ENCODE measurements around the gene TNNI3.

TNNI3 gene

GRCh38 chr19:55181740-55182139 lies 24.2 kb upstream of the TNNI3 start:
- Histone ChIP-seq H2AK5ac (ENCODE audit: low read length) (no peak overlapping the region), H4K5ac (ENCODE audit: low read length) (no peak overlapping the region), H3K27ac (ENCODE audit: low read depth, low read length) (no peak overlapping the region), H3K56ac (ENCODE audit: low read length) (no peak overlapping the region), H3K79me2 (ENCODE audit: control insufficient read depth, insufficient read depth, low read length) (no peaks in the 10 kb centered on the region), H3K4ac (ENCODE audit: low read depth, low read length) (no peak overlapping the region), H2BK5ac (ENCODE audit: low read length) (no peak overlapping the region), H3K4me1 (ENCODE audit: control insufficient read depth, low read depth, low read length) (no peaks in the 10 kb centered on the region), H3K18ac (ENCODE audit: low read length) (no peak overlapping the region), H3K4me3 (ENCODE audit: low read length) (no peak overlapping the region), H3K9ac (ENCODE audit: low read length) (no peak overlapping the region), H3K27me3 (ENCODE audit: insufficient read depth, low read length, poor library complexity) (no peaks in the 10 kb centered on the region), H3K36me3 (ENCODE audit: control insufficient read depth, insufficient read depth, low read length) (no peaks in the 10 kb centered on the region), H4K8ac (ENCODE audit: low read depth, low read length) (no peak overlapping the region), H3K4me2 (ENCODE audit: low read length) (no peak overlapping the region), H3K23ac (ENCODE audit: low read length) (no peak overlapping the region), H2BK15ac (replicated peaks; ENCODE audit: low read depth) (no peak overlapping the region), H3K79me1 (ENCODE audit: low read length) (no peaks in the 10 kb centered on the region), H2BK120ac (ENCODE audit: low read depth, low read length) (no peak overlapping the region)
- DNase-seq: no peak
- no CpG with 5 or more reads among the region's 20 CpGs for WGBS (ENCODE audit: extremely low coverage, insufficient coverage, low lambda C conversion rate)

GRCh38 chr19:55179606-55180484 lies 22.3 kb upstream of the TNNI3 start, which contains the start of gene SYT5:
Gene SYT5 (minus strand): TSS chr19:55180289. CDS start chr19:55179041, 1,248 bp downstream.
- Histone ChIP-seq H3K27me3 (ENCODE audit: insufficient read depth, low read length, poor library complexity) (no peaks in the 10 kb centered on the region), H3K36me3 (ENCODE audit: control insufficient read depth, insufficient read depth, low read length) (no peaks in the 10 kb centered on the region), H3K4me2 (ENCODE audit: low read length) (peak within 1 kb of the TSS; percentile 77), H3K79me1 (ENCODE audit: low read length) (no peaks in the 10 kb centered on the region), H3K18ac (ENCODE audit: low read length) (no peak within 1 kb of the TSS), H4K8ac (ENCODE audit: low read depth, low read length) (no peak within 1 kb of the TSS), H2AK5ac (ENCODE audit: low read length) (no peak within 1 kb of the TSS), H2BK15ac (replicated peaks; ENCODE audit: low read depth) (no peak within 1 kb of the TSS), H3K4me1 (ENCODE audit: control insufficient read depth, low read depth, low read length) (no peaks in the 10 kb centered on the region), H3K27ac (ENCODE audit: low read depth, low read length) (no peak within 1 kb of the TSS), H3K9ac (ENCODE audit: low read length) (no peak within 1 kb of the TSS), H4K5ac (ENCODE audit: low read length) (no peak within 1 kb of the TSS), H2BK120ac (ENCODE audit: low read depth, low read length) (no peak within 1 kb of the TSS), H3K79me2 (ENCODE audit: control insufficient read depth, insufficient read depth, low read length) (no peaks in the 10 kb centered on the region), H3K56ac (ENCODE audit: low read length) (no peak within 1 kb of the TSS), H3K4me3 (ENCODE audit: low read length) (no peak within 1 kb of the TSS), H3K23ac (ENCODE audit: low read length) (no peak within 1 kb of the TSS), H2BK5ac (ENCODE audit: low read length) (no peak within 1 kb of the TSS), H3K4ac (ENCODE audit: low read depth, low read length) (no peak within 1 kb of the TSS)
- peak; percentile 55 for DNase-seq
- WGBS (ENCODE audit: extremely low coverage, insufficient coverage, low lambda C conversion rate): no CpG with 5 or more reads among the region's 68 CpGs

DNA sequence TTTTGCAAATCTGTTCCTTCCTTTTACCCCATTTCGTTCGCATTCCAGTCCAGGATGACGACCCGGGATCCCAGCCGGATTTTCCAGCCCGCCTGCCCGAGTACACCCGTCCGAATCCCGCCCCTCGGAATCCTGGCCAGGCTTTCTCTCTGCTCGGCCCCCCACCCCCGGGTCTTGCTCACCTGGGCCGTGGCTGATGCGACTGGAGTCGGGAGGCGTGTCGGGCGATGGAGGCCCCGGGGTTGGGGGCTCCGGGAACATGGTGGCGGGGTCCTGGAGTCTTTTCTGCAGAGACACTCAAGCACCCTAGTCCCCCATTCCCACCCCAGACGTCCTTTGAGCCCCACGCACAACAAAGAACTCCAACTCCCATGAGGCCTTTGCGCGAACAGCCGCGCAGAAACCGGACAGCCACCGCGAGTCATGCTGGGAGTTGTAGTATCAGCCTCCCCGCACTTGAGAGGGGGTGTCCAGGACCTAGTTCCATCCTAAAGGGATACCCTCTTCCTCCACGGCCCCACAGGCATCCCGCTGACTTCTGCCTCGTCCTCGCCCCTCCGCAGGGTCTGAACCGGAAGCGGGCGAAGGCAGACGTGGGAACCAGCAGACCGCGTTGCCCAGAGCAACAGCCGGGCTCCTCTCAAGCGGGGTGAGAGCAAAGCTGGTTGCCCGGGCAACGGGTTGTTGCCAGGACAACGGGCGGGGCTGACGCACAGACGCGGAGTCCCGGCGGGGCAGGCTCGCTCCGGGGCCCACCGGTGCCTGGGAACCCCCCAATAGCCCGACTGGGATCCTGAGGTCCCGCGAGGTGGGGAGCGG lies 21.5 kb upstream of the TNNI3 start:
- Histone ChIP-seq H2AK5ac (ENCODE audit: low read length) (no peak overlapping the region), H2BK15ac (replicated peaks; ENCODE audit: low read depth) (no peak overlapping the region), H3K4me1 (ENCODE audit: control insufficient read depth, low read depth, low read length) (no peaks in the 10 kb centered on the region), H3K4me3 (ENCODE audit: low read length) (no peak overlapping the region), H3K36me3 (ENCODE audit: control insufficient read depth, insufficient read depth, low read length) (no peaks in the 10 kb centered on the region), H4K5ac (ENCODE audit: low read length) (no peak overlapping the region), H3K23ac (ENCODE audit: low read length) (no peak overlapping the region), H3K4ac (ENCODE audit: low read depth, low read length) (no peak overlapping the region), H3K18ac (ENCODE audit: low read length) (no peak overlapping the region), H3K4me2 (ENCODE audit: low read length) (peak overlapping the region; percentile 77), H3K79me1 (ENCODE audit: low read length) (no peaks in the 10 kb centered on the region), H3K27me3 (ENCODE audit: insufficient read depth, low read length, poor library complexity) (no peaks in the 10 kb centered on the region), H3K27ac (ENCODE audit: low read depth, low read length) (no peak overlapping the region), H3K79me2 (ENCODE audit: control insufficient read depth, insufficient read depth, low read length) (no peaks in the 10 kb centered on the region), H3K9ac (ENCODE audit: low read length) (no peak overlapping the region), H2BK5ac (ENCODE audit: low read length) (no peak overlapping the region), H3K56ac (ENCODE audit: low read length) (no peak overlapping the region), H2BK120ac (ENCODE audit: low read depth, low read length) (no peak overlapping the region), H4K8ac (ENCODE audit: low read depth, low read length) (no peak overlapping the region)
- WGBS (ENCODE audit: extremely low coverage, insufficient coverage, low lambda C conversion rate): no CpG with 5 or more reads among the region's 61 CpGs
- DNase-seq: peak; percentile 95

- Histone ChIP-seq H3K23ac (ENCODE audit: low read length) (no peak overlapping the region), H3K9ac (ENCODE audit: low read length) (no peak overlapping the region), H3K27me3 (ENCODE audit: insufficient read depth, low read length, poor library complexity) (peaks cover 6% of the 10 kb centered on the region), H2BK15ac (replicated peaks; ENCODE audit: low read depth) (no peak overlapping the region), H3K79me2 (ENCODE audit: control insufficient read depth, insufficient read depth, low read length) (no peaks in the 10 kb centered on the region), H3K4me3 (ENCODE audit: low read length) (no peak overlapping the region), H3K18ac (ENCODE audit: low read length) (no peak overlapping the region), H3K79me1 (ENCODE audit: low read length) (no peaks in the 10 kb centered on the region), H4K5ac (ENCODE audit: low read length) (no peak overlapping the region), H3K36me3 (ENCODE audit: control insufficient read depth, insufficient read depth, low read length) (no peaks in the 10 kb centered on the region), H3K4me1 (ENCODE audit: control insufficient read depth, low read depth, low read length) (no peaks in the 10 kb centered on the region), H3K27ac (ENCODE audit: low read depth, low read length) (no peak overlapping the region), H2AK5ac (ENCODE audit: low read length) (no peak overlapping the region), H3K4me2 (ENCODE audit: low read length) (no peak overlapping the region), H3K4ac (ENCODE audit: low read depth, low read length) (no peak overlapping the region), H3K56ac (ENCODE audit: low read length) (no peak overlapping the region), H2BK5ac (ENCODE audit: low read length) (no peak overlapping the region), H4K8ac (ENCODE audit: low read depth, low read length) (no peak overlapping the region), H2BK120ac (ENCODE audit: low read depth, low read length) (no peak overlapping the region)
- DNase-seq: no peak
- no CpG with 5 or more reads among the region's 2 CpGs for WGBS (ENCODE audit: extremely low coverage, insufficient coverage, low lambda C conversion rate)
Measured at GRCh38 chr19:55176076-55176475, 18.5 kb upstream of the TNNI3 start.

DNA sequence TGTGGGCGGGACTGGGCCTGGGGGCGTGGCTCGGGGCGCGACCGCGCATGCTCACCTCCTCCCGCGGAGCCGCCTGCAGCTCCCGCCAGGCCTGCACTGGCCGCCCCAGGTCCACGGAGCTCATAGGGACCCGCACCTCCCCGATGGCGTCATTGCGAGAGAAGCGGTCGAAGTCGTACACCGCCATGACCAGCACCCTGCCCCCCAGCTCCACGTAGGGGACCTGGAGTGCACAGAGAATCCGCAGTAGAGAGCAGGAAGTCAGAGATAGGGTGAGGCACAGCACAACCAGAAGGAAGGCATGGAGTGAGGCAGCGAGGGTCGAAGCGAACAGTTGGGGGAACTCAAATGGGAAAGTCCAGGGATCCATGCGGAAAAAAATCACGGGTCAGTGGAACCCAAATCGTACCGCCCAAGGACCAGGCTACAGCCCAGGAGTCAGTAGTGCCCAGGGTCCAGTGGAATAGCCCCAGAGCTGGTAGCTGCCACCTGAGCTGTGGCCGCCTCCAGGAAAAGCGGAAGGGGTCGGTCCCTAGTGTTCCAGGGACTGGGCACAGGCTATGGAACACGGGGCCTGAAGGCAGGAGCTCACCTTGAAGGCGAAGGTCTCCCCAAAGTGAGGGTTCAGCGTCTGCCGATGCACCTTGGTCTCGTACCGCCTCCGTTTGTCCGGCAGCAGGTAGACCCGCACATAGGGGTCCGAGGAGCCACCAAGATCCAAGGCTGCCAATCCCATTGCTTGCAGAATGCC lies 17.8 kb upstream of the TNNI3 start:
- Histone ChIP-seq H3K4ac (ENCODE audit: low read depth, low read length) (no peak overlapping the region), H3K23ac (ENCODE audit: low read length) (no peak overlapping the region), H2BK15ac (replicated peaks; ENCODE audit: low read depth) (no peak overlapping the region), H2BK120ac (ENCODE audit: low read depth, low read length) (no peak overlapping the region), H3K9ac (ENCODE audit: low read length) (no peak overlapping the region), H3K4me3 (ENCODE audit: low read length) (no peak overlapping the region), H3K18ac (ENCODE audit: low read length) (no peak overlapping the region), H3K36me3 (ENCODE audit: control insufficient read depth, insufficient read depth, low read length) (no peaks in the 10 kb centered on the region), H2BK5ac (ENCODE audit: low read length) (no peak overlapping the region), H3K27me3 (ENCODE audit: insufficient read depth, low read length, poor library complexity) (peaks cover 6% of the 10 kb centered on the region), H3K4me2 (ENCODE audit: low read length) (no peak overlapping the region), H4K5ac (ENCODE audit: low read length) (no peak overlapping the region), H3K79me1 (ENCODE audit: low read length) (no peaks in the 10 kb centered on the region), H3K79me2 (ENCODE audit: control insufficient read depth, insufficient read depth, low read length) (no peaks in the 10 kb centered on the region), H3K56ac (ENCODE audit: low read length) (no peak overlapping the region), H2AK5ac (ENCODE audit: low read length) (no peak overlapping the region), H4K8ac (ENCODE audit: low read depth, low read length) (no peak overlapping the region), H3K27ac (ENCODE audit: low read depth, low read length) (no peak overlapping the region), H3K4me1 (ENCODE audit: control insufficient read depth, low read depth, low read length) (no peaks in the 10 kb centered on the region)
- WGBS (ENCODE audit: extremely low coverage, insufficient coverage, low lambda C conversion rate): no CpG with 5 or more reads among the region's 43 CpGs
- DNase-seq: no peak

Data from mesendoderm (in vitro differentiated cells).